ENCODE measurements around the gene NIFK. TPM values are rescaled to one million over a fixed set of nuclear protein-coding genes. Genes with fewer than 3 reads are reported as not detected.

Gene NIFK
- total RNA-seq, 1 experiment from 2014 or later: 171 TPM

DNA sequence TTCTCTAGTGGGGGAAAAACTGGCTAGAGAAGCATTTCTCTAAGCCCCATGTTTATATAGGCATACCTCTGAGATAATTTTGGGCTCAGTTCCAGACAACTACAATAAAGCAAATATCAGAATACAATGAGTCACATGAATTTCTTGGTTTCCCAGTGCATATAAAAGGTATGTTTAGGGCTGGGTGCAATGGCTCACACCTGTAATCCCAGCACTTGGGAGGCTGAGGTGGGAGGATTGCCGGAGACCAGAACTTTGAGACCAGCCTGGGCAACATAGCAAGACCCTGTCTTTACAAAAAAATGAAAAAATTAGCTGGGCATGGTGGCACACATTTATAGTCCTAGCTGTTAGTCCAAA is 41.0 kb upstream of the NIFK start:
- Mint-ChIP-seq H3K27ac (ENCODE audit: low read depth, unreplicated experiment) (no peak overlapping the region), H3K9me3 (ENCODE audit: unreplicated experiment) (no peaks in the 10 kb centered on the region), H3K36me3 (ENCODE audit: insufficient read depth, unreplicated experiment) (no peaks in the 10 kb centered on the region), H3K4me1 (ENCODE audit: insufficient read depth, unreplicated experiment) (peaks cover 11% of the 10 kb centered on the region), H3K4me3 (ENCODE audit: unreplicated experiment) (no peak overlapping the region), H3K27me3 (ENCODE audit: insufficient read depth, unreplicated experiment) (peaks cover 6% of the 10 kb centered on the region)
- ChIA-PET CTCF (no interaction called here), POLR2A (no interaction called here)
- no peak for TF ChIP-seq CTCF (IDR thresholded peaks at IDR 0.05; ENCODE audit: unreplicated experiment)
- peak; percentile 64 for DNase-seq (ENCODE audit: unreplicated experiment)
- intact Hi-C loops (cut with micrococcal nuclease): no loop called here
- BruUV-seq (replicated peaks): no TSS peak

GRCh38 chr2:121776885-121777698 is 40.4 kb upstream of the NIFK start:
- H3K27ac Mint-ChIP-seq (ENCODE audit: low read depth, unreplicated experiment): no peak overlapping the region
- no peak for TF ChIP-seq CTCF (IDR thresholded peaks at IDR 0.05; ENCODE audit: unreplicated experiment)
- H3K4me1 Mint-ChIP-seq (ENCODE audit: insufficient read depth, unreplicated experiment): peaks cover 11% of the 10 kb centered on the region
- H3K9me3 Mint-ChIP-seq (ENCODE audit: unreplicated experiment): no peaks in the 10 kb centered on the region
- POLR2A ChIA-PET: no interaction called here
- H3K36me3 Mint-ChIP-seq (ENCODE audit: insufficient read depth, unreplicated experiment): no peaks in the 10 kb centered on the region
- H3K4me3 Mint-ChIP-seq (ENCODE audit: unreplicated experiment): no peak overlapping the region
- CTCF ChIA-PET: interaction anchor here (1.1 kb wide), 1 partner anchor 9 kb away, joined by 3 read pairs; no protein-coding TSS in a partner anchor
- H3K27me3 Mint-ChIP-seq (ENCODE audit: insufficient read depth, unreplicated experiment): peaks cover under 1% of the 10 kb centered on the region
- intact Hi-C loops (cut with micrococcal nuclease): no loop called here
- no peak for DNase-seq (ENCODE audit: unreplicated experiment)
- no TSS peak for BruUV-seq (replicated peaks)

- Mint-ChIP-seq H3K9me3 (ENCODE audit: unreplicated experiment) (no peaks in the 10 kb centered on the region), H3K4me1 (ENCODE audit: insufficient read depth, unreplicated experiment) (peaks cover 11% of the 10 kb centered on the region), H3K27ac (ENCODE audit: low read depth, unreplicated experiment) (no peak overlapping the region), H3K27me3 (ENCODE audit: insufficient read depth, unreplicated experiment) (no peaks in the 10 kb centered on the region), H3K4me3 (ENCODE audit: unreplicated experiment) (no peak overlapping the region), H3K36me3 (ENCODE audit: insufficient read depth, unreplicated experiment) (no peaks in the 10 kb centered on the region)
- no peak for TF ChIP-seq CTCF (IDR thresholded peaks at IDR 0.05; ENCODE audit: unreplicated experiment)
- DNase-seq (ENCODE audit: unreplicated experiment): no peak
- POLR2A ChIA-PET: no interaction called here
- intact Hi-C loops (cut with micrococcal nuclease): no loop called here
- BruUV-seq (replicated peaks): no TSS peak
- CTCF ChIA-PET: interaction anchor here (1.1 kb wide), 1 partner anchor 9 kb away, joined by 3 read pairs; no protein-coding TSS in a partner anchor
Measured at GRCh38 chr2:121776361-121776760, 39.7 kb upstream of the NIFK start.

- no peak for TF ChIP-seq CTCF (IDR thresholded peaks at IDR 0.05; ENCODE audit: unreplicated experiment)
- no TSS peak for BruUV-seq (replicated peaks)
- Mint-ChIP-seq H3K4me3 (ENCODE audit: unreplicated experiment) (no peak overlapping the region), H3K27me3 (ENCODE audit: insufficient read depth, unreplicated experiment) (no peaks in the 10 kb centered on the region), H3K9me3 (ENCODE audit: unreplicated experiment) (no peaks in the 10 kb centered on the region), H3K36me3 (ENCODE audit: insufficient read depth, unreplicated experiment) (no peaks in the 10 kb centered on the region), H3K27ac (ENCODE audit: low read depth, unreplicated experiment) (no peak overlapping the region), H3K4me1 (ENCODE audit: insufficient read depth, unreplicated experiment) (peaks cover 11% of the 10 kb centered on the region)
- no peak for DNase-seq (ENCODE audit: unreplicated experiment)
- intact Hi-C loops (cut with micrococcal nuclease): no loop called here
- ChIA-PET CTCF (no interaction called here), POLR2A (no interaction called here)
Measured at GRCh38 chr2:121774235-121774634, 37.6 kb upstream of the NIFK start.

Data from MCF 10A (cell line).